K562 (cell line): ENCODE measurements around the gene SEC24A. TPM values are rescaled to one million over a fixed set of nuclear protein-coding genes. Genes with fewer than 3 reads are reported as not detected.

Source experiments
- BCLAF1 ChIP-seq, 2 experiments: fragments of 450-650 bp in 1 of 2; IDR thresholded peaks; 2 replicates each; pipeline ENCODE4 v1.6.1; 2011 to 2017; ENCODE audit warnings: low read depth in 2 of 2, antibody characterized with exemption in 1 of 2, borderline replicate concordance in 1 of 2, low read length in 1 of 2, mild to moderate bottlenecking in 1 of 2, mixed read lengths in 1 of 2; ENCODE audit not compliant: control insufficient read depth in 1 of 2
- BMI1 ChIP-seq: fragments of 150-350 bp; IDR thresholded peaks from 2 replicates; pipeline ENCODE4 v1.6.1; 2014; ENCODE audit warnings: low read length
- BRF1 ChIP-seq: IDR thresholded peaks from 3 replicates; pipeline ENCODE4 v1.6.1; 2011; ENCODE audit warnings: borderline replicate concordance, mild to moderate bottlenecking; ENCODE audit not compliant: insufficient read length; ENCODE audit errors: extremely low read depth
- E2F6 ChIP-seq, 2 experiments: IDR thresholded peaks; 2 replicates each; pipeline ENCODE4 v1.6.1; 2011; ENCODE audit warnings: borderline replicate concordance in 1 of 2, control low read depth in 1 of 2, low read depth in 1 of 2, low read length in 1 of 2, mild to moderate bottlenecking in 1 of 2, mixed read lengths in 1 of 2, moderate library complexity in 1 of 2; ENCODE audit not compliant: insufficient read depth in 1 of 2, insufficient read length in 1 of 2, poor library complexity in 1 of 2, severe bottlenecking in 1 of 2; ENCODE audit errors: extremely low read depth in 1 of 2
- KDM2B ChIP-seq: fragments of 250-450 bp; sonication (Bioruptor Pico); IDR thresholded peaks from 2 replicates; pipeline ENCODE4 v1.8.0; 2021; ENCODE audit warnings: mild to moderate bottlenecking, moderate library complexity
- MAX ChIP-seq: sonication (generic); formaldehyde crosslinking; IDR thresholded peaks from 2 replicates; pipeline ENCODE4 v1.9.0; 2022; ENCODE audit warnings: mild to moderate bottlenecking, missing genetic modification reagents
- NCOA1 ChIP-seq: fragments of 450-650 bp; IDR thresholded peaks from 2 replicates; pipeline ENCODE4 v1.6.1; 2016; ENCODE audit warnings: low read depth
- NFRKB ChIP-seq: fragments of 450-650 bp; IDR thresholded peaks from 2 replicates; pipeline ENCODE4 v1.6.1; 2016; ENCODE audit warnings: low read depth
- RBM22 ChIP-seq: fragments of 200-400 bp; formaldehyde crosslinking; IDR thresholded peaks from 2 replicates; pipeline ENCODE4 v1.6.1; 2018; ENCODE audit warnings: low read length, low read depth; ENCODE audit not compliant: poor library complexity, severe bottlenecking
- RFX7 ChIP-seq: fragments of 250-450 bp; sonication (Bioruptor Pico); IDR thresholded peaks from 2 replicates; pipeline ENCODE4 v1.5.1; 2021; ENCODE audit warnings: mild to moderate bottlenecking
- THRA ChIP-seq: fragments of 450-650 bp; IDR thresholded peaks from 2 replicates; pipeline ENCODE4 v1.6.1; 2017; ENCODE audit warnings: mild to moderate bottlenecking, moderate library complexity
- ZFX ChIP-seq: sonication (generic); formaldehyde crosslinking; IDR thresholded peaks from 2 replicates; pipeline ENCODE4 v1.8.0; 2022; ENCODE audit warnings: mild to moderate bottlenecking, missing genetic modification reagents, moderate library complexity
- ZNF586 ChIP-seq: fragments of 450-650 bp; formaldehyde crosslinking; conservative IDR thresholded peaks from 2 replicates; pipeline ENCODE4 v1.4.0; 2020; ENCODE audit warnings: mild to moderate bottlenecking, moderate library complexity
- polyA plus RNA-seq, 8 experiments: library from polyadenylated mRNA; depleted of rRNA in 4 of 8; stranded (reverse) in 5 of 8; unstranded in 3 of 8; fragments of >200 nt; fragmentation: Nextera tagmentation in 2 of 8; fragmentation: Illumina TruSeq in 1 of 8; extraction: Ambion mirVana in 2 of 8; extraction: Trizol in 1 of 8; gene quantifications; 2 replicates each; pipeline versions ENCODE4 v1.2.1 to v1.2.3, GENCODE V29; 2011 to 2014; ENCODE audit warnings: inconsistent platforms in 1 of 8, missing spikeins in 1 of 8
- total RNA-seq, 7 experiments: library from RNA; depleted of rRNA in 6 of 7; stranded (reverse); fragments of >200 nt in 6 of 7; fragmentation: Illumina TruSeq in 2 of 7; extraction: Trizol in 2 of 7; gene quantifications; 2 replicates each; pipeline versions ENCODE4 v1.2.1 to v1.2.3, GENCODE V29; 2011 to 2021; ENCODE audit warnings: low replicate concordance in 1 of 7

SEC24A gene
- total and polyA plus RNA-seq, 9 of the 15 experiments (the other 6 are each of a cell fraction or from before 2014, with no cell fraction given), result 7.9 to 36.5 (median 17.5) TPM

- TF ChIP-seq E2F6 (IDR thresholded peaks at IDR 0.05; ENCODE audit: borderline replicate concordance in 1 of 2, extremely low read depth in 1 of 2, insufficient read depth in 1 of 2, insufficient read length in 1 of 2, low read depth in 1 of 2, low read length in 1 of 2, poor library complexity in 1 of 2, severe bottlenecking in 1 of 2) (peak; percentile 66 to 85), BMI1 (no peak), MAX (CRISPR knock-in tag) (peak; percentile 98), NFRKB (no peak), ZNF586 (CRISPR knock-in tag) (no peak), BCLAF1 (IDR thresholded peaks at IDR 0.05; ENCODE audit: borderline replicate concordance in 1 of 2, control insufficient read depth in 1 of 2, low read depth in 2 of 2, low read length in 1 of 2) (no peak), NCOA1 (no peak), ZFX (CRISPR knock-in tag) (peak; percentile 97), BRF1 (no peak), THRA (no peak), RFX7 (no peak), KDM2B (CRISPR knock-in tag) (no peak), RBM22 (no peak)
Observed at GRCh38 chr5:134738133-134738962, 89.8 kb downstream of the SEC24A start, which contains the start of gene CAMLG (continued).
